Measurements from ENCODE around the gene ZNF503. TPM values are rescaled to one million over a fixed set of nuclear protein-coding genes. Genes with fewer than 3 reads are reported as not detected.

The ZNF503 gene
- total and polyA plus RNA-seq, 2 experiments from 2014 or later: 0.21 TPM; not detected in 1

GRCh38 chr10:75392744-75393143 is 8.8 kb downstream of the ZNF503 start:
- no peak overlapping the region for H3K4me3 Mint-ChIP-seq
- Histone ChIP-seq H3K4me3 (no peak overlapping the region), H3K9me2 (ENCODE audit: insufficient read depth) (no peaks in the 10 kb centered on the region), H3F3A (replicated peaks; ENCODE audit: low read depth) (no peaks in the 10 kb centered on the region), H3K36me3 (ENCODE audit: insufficient read depth) (no peaks in the 10 kb centered on the region), H3K27ac (ENCODE audit: low read depth) (no peak overlapping the region), H3K27me3 (ENCODE audit: insufficient read depth) (peaks cover 69% of the 10 kb centered on the region), H2AFZ (no peak overlapping the region), H3K79me2 (replicated peaks; ENCODE audit: insufficient read depth) (no peaks in the 10 kb centered on the region), H4K20me1 (replicated peaks; ENCODE audit: insufficient read depth) (no peaks in the 10 kb centered on the region), H3K4me1 (ENCODE audit: insufficient read depth) (peaks cover 5% of the 10 kb centered on the region), H3K4me2 (no peak overlapping the region)
- no peak overlapping the region for H3K27ac Mint-ChIP-seq
- peaks cover 2% of the 10 kb centered on the region; the same call in 1 of the 3 replicates for H3K36me3 Mint-ChIP-seq (ENCODE audit: low read depth)
- H3K4me1 Mint-ChIP-seq: peaks cover 10% of the 10 kb centered on the region
- peaks cover 3% of the 10 kb centered on the region; the same call in 2 of the 3 replicates for H3K9me3 Mint-ChIP-seq
- TF ChIP-seq CTCF (conservative IDR thresholded peaks at IDR 0.05; ENCODE audit: low read depth in 2 of 2): no peak
- no peak for TF ChIP-seq REST (IDR thresholded peaks at IDR 0.05; ENCODE audit: unreplicated experiment)
- TF ChIP-seq NANOG (IDR thresholded peaks at IDR 0.05; ENCODE audit: borderline replicate concordance): no peak
- TF ChIP-seq ZNF462 (CRISPR knock-in tag; IDR thresholded peaks at IDR 0.05): no peak
- no peak for TF ChIP-seq STAT1 (IDR thresholded peaks at IDR 0.05; ENCODE audit: unreplicated experiment)
- TF ChIP-seq ZNF114 (CRISPR knock-in tag; IDR thresholded peaks at IDR 0.05): no peak
- TF ChIP-seq EZH2phosphoT487 (IDR thresholded peaks at IDR 0.05; ENCODE audit: unreplicated experiment): no peak
- no peak for TF ChIP-seq CREB1 (CRISPR knock-in tag; IDR thresholded peaks at IDR 0.05; ENCODE audit: low read depth)
- no peak for TF ChIP-seq JUNB (IDR thresholded peaks at IDR 0.05; ENCODE audit: unreplicated experiment)
- no peak for TF ChIP-seq ETS1 (IDR thresholded peaks at IDR 0.05)
- TF ChIP-seq POLR2AphosphoS5 (IDR thresholded peaks at IDR 0.05; ENCODE audit: low read depth): no peak
- TF ChIP-seq EZH2 (IDR thresholded peaks at IDR 0.05; ENCODE audit: low read depth, unreplicated experiment): no peak
- TF ChIP-seq ZNF331 (CRISPR knock-in tag; IDR thresholded peaks at IDR 0.05; ENCODE audit: low read depth): no peak
- ATAC-seq (no peak), DNase-seq (ENCODE audit: low spot score) (no peak)
- H3K27me3 Mint-ChIP-seq (ENCODE audit: insufficient read depth, low read depth, poor library complexity): peaks cover 56% of the 10 kb centered on the region
